ENCODE measurements around the gene SOX6.

The SOX6 gene

DNA sequence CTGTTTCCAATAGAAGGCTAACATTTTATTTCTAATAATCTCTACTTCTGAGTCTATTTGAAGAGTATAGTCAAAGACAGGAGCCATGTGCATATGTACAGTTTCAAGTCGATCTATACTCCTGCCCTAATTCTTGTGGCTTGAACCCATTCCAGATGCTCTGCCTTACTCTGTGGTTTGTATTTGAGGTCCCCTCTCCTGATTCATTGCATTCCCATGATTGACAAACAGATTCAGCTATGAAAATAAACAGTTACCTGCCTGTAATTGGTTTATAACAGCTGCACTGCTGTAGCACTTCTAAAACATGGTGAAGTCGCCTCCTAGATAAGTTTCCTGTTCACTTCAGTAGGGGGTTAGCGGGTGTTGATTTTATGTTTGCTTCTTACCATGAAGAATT, 138.7 kb downstream of the SOX6 start:
- Histone ChIP-seq H3K4me1 (ENCODE audit: control insufficient read depth in 1 of 2, insufficient read depth in 1 of 2, low read depth in 1 of 2, low read length in 1 of 2) (peaks cover 0 to 6% of the 10 kb centered on the region in 2 experiments), H3K27ac (no peak overlapping the region), H3K36me3 (no peaks in the 10 kb centered on the region), H3K9me3 (no peaks in the 10 kb centered on the region), H3K27me3 (no peaks in the 10 kb centered on the region), H3K4me3 (ENCODE audit: low read depth in 1 of 2, low read length in 1 of 2) (no peak overlapping the region)
- TF ChIP-seq, protein P1, sequence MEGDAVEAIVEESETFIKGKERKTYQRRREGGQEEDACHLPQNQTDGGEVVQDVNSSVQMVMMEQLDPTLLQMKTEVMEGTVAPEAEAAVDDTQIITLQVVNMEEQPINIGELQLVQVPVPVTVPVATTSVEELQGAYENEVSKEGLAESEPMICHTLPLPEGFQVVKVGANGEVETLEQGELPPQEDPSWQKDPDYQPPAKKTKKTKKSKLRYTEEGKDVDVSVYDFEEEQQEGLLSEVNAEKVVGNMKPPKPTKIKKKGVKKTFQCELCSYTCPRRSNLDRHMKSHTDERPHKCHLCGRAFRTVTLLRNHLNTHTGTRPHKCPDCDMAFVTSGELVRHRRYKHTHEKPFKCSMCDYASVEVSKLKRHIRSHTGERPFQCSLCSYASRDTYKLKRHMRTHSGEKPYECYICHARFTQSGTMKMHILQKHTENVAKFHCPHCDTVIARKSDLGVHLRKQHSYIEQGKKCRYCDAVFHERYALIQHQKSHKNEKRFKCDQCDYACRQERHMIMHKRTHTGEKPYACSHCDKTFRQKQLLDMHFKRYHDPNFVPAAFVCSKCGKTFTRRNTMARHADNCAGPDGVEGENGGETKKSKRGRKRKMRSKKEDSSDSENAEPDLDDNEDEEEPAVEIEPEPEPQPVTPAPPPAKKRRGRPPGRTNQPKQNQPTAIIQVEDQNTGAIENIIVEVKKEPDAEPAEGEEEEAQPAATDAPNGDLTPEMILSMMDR (IDR thresholded peaks at IDR 0.05) = no peak

DNA sequence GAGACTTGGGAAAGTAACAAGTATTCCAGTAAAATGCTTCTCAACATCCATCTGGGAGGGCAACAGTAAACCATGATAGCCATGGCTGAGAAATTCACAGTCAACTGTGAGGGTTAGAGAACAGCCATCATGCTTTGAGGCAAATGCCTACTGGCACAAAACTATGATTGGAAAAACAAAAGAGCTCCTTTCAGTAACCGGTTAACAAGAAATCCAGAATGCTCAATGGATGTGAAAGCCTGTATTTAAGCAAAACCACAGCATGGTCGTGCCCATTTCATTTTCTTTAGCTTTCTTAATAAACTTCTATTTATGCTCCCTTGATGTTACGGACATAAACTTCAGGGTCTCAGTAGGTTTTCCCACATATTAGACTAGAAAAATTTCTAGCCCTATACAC, 139.5 kb downstream of the SOX6 start:
- no peak overlapping the region for H3K27ac ChIP-seq
- no peaks in the 10 kb centered on the region for H3K36me3 ChIP-seq
- peaks cover 0 to 4% of the 10 kb centered on the region in 2 experiments for H3K4me1 ChIP-seq (ENCODE audit: control insufficient read depth in 1 of 2, insufficient read depth in 1 of 2, low read depth in 1 of 2, low read length in 1 of 2)
- H3K4me3 ChIP-seq (ENCODE audit: low read depth in 1 of 2, low read length in 1 of 2) = no peak overlapping the region
- TF ChIP-seq, protein P1 (IDR thresholded peaks at IDR 0.05) = no peak
- no peaks in the 10 kb centered on the region for H3K27me3 ChIP-seq
- H3K9me3 ChIP-seq = no peaks in the 10 kb centered on the region

DNA sequence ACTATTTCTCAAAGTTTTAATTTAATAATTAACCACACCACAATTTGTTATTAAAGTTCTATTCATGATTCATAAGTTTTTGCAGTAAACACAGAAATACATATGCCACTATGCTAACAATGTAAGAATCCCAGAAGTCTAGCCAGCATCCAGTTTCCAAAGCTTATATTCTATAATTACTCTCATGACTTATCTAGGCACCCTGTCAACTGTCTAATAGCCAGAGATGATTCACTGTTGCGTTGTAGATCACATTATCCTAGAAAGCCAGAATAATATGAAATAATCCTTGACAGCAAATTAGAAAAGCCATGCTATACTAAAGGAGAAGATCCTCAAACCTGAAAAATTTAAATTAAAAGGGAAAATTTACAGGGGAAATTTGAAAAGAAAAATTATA, 141.0 kb downstream of the SOX6 start:
- H3K4me3 ChIP-seq (ENCODE audit: low read depth in 1 of 2, low read length in 1 of 2) = no peak overlapping the region
- H3K36me3 ChIP-seq = no peaks in the 10 kb centered on the region
- no peaks in the 10 kb centered on the region for H3K4me1 ChIP-seq (ENCODE audit: control insufficient read depth in 1 of 2, insufficient read depth in 1 of 2, low read depth in 1 of 2, low read length in 1 of 2)
- H3K9me3 ChIP-seq = no peaks in the 10 kb centered on the region
- H3K27ac ChIP-seq = no peak overlapping the region
- TF ChIP-seq, protein P1 (IDR thresholded peaks at IDR 0.05) = no peak
- no peaks in the 10 kb centered on the region for H3K27me3 ChIP-seq

DNA sequence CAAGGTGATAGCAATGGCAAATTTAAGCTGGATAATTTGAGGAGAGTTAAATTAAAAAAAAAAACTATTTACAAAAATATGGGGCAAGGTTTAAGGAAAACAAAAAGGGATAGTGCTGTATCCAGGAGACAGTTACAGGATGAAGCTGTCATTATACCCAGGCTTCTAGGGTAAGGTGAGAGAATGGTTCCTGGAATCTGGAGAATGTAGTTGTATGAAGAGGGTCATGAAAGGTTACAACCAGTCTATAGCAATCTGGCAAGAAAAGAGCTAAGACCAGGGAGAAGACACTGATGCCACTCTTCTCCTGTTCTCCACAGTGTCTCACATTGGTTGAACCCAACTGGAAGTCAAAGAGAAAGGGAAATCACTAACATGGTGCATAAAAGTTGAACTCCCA, 144.9 kb downstream of the SOX6 start:
- no peak overlapping the region for H3K27ac ChIP-seq
- no peaks in the 10 kb centered on the region for H3K36me3 ChIP-seq
- H3K9me3 ChIP-seq = no peaks in the 10 kb centered on the region
- H3K4me3 ChIP-seq (ENCODE audit: low read depth in 1 of 2, low read length in 1 of 2) = no peak overlapping the region
- TF ChIP-seq, protein P1 (IDR thresholded peaks at IDR 0.05) = no peak
- H3K27me3 ChIP-seq = no peaks in the 10 kb centered on the region
- no peaks in the 10 kb centered on the region for H3K4me1 ChIP-seq (ENCODE audit: control insufficient read depth in 1 of 2, insufficient read depth in 1 of 2, low read depth in 1 of 2, low read length in 1 of 2)

DNA sequence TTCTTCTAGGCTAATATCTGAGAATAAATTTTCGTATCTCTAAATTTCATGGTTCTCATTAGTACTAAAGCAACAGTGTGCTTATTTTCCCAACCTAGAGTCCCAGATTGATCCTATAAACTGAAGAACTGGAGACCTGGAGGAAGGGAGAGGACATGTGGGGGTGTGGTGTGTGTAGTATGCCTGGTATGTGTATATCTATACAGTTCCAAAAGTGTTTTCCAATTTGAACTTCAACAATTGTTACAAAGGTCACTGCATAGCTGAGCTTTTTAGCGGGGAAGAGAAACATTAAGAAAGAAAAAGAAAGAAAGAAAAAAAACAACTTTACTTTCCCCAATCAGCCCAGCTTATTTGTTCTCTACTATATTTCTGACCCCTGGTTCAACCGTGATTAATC, 152.1 kb downstream of the SOX6 start:
- TF ChIP-seq, protein P1 (IDR thresholded peaks at IDR 0.05) = no peak
- no peak overlapping the region for H3K27ac ChIP-seq
- H3K27me3 ChIP-seq = no peaks in the 10 kb centered on the region
- no peak overlapping the region for H3K4me3 ChIP-seq (ENCODE audit: low read depth in 1 of 2, low read length in 1 of 2)
- H3K9me3 ChIP-seq = no peaks in the 10 kb centered on the region
- no peaks in the 10 kb centered on the region for H3K36me3 ChIP-seq
- no peaks in the 10 kb centered on the region for H3K4me1 ChIP-seq (ENCODE audit: control insufficient read depth in 1 of 2, insufficient read depth in 1 of 2, low read depth in 1 of 2, low read length in 1 of 2)

DNA sequence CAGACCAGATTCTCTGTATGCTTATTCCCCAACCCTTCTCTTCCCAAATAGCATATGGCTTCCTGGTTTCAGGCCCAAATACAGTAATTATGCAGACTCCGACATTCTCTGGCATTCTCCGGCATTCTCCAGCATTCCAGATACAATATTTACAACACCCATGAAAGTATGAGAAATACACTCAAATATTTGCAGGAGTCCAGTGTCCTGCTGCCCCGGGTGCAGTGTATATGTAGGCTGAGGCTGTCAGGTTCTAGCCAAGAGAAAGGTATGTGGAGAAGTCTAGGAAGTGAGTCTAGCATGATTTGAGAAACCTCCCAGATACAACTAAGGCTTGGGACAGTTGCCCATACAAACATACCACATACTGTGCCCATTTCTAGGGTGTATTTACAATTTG, 160.7 kb downstream of the SOX6 start:
- H3K9me3 ChIP-seq = no peaks in the 10 kb centered on the region
- peaks cover 18 to 19% of the 10 kb centered on the region in 2 experiments for H3K4me1 ChIP-seq (ENCODE audit: control insufficient read depth in 1 of 2, insufficient read depth in 1 of 2, low read depth in 1 of 2, low read length in 1 of 2)
- no peak overlapping the region for H3K27ac ChIP-seq
- H3K36me3 ChIP-seq = no peaks in the 10 kb centered on the region
- H3K27me3 ChIP-seq = no peaks in the 10 kb centered on the region
- no peak overlapping the region for H3K4me3 ChIP-seq (ENCODE audit: low read depth in 1 of 2, low read length in 1 of 2)
- TF ChIP-seq, protein P1 (IDR thresholded peaks at IDR 0.05) = no peak
